ENCODE results near the gene MTTP.

DNA sequence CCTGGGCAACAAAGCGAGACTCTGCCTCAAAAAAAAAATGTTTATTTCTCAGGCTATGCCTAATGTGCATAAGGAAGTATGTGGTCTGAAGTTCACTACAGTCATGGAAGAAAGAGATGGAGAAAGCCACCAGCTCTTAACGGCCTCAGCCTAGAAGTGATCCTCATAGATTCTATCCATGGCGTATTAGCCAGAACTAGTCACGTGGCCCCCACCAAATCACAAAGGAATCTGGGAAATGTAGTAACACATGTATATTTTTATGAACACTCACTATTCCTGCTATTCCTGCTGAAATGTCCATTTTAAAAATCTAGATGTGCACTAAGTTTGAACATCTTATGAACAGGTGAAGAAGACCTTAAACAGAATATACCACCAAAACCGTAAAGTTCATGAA lies 33.8 kb downstream of the MTTP start:
- no peak for TF ChIP-seq POLR2AphosphoS5 (IDR thresholded peaks at IDR 0.05)
- TF ChIP-seq, protein P1, sequence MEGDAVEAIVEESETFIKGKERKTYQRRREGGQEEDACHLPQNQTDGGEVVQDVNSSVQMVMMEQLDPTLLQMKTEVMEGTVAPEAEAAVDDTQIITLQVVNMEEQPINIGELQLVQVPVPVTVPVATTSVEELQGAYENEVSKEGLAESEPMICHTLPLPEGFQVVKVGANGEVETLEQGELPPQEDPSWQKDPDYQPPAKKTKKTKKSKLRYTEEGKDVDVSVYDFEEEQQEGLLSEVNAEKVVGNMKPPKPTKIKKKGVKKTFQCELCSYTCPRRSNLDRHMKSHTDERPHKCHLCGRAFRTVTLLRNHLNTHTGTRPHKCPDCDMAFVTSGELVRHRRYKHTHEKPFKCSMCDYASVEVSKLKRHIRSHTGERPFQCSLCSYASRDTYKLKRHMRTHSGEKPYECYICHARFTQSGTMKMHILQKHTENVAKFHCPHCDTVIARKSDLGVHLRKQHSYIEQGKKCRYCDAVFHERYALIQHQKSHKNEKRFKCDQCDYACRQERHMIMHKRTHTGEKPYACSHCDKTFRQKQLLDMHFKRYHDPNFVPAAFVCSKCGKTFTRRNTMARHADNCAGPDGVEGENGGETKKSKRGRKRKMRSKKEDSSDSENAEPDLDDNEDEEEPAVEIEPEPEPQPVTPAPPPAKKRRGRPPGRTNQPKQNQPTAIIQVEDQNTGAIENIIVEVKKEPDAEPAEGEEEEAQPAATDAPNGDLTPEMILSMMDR (IDR thresholded peaks at IDR 0.05): no peak
